ENCODE data around the gene FOXP1.

Gene FOXP1

GRCh38 chr3:70919091-70919490 lies 664.4 kb downstream of the FOXP1 start:
- H3K4me1 ChIP-seq (ENCODE audit: control insufficient read depth in 1 of 2, insufficient read depth in 1 of 2, low read depth in 1 of 2, low read length in 1 of 2) = no peaks in the 10 kb centered on the region
- no peaks in the 10 kb centered on the region for H3K27me3 ChIP-seq
- no peak overlapping the region for H3K27ac ChIP-seq
- no peaks in the 10 kb centered on the region for H3K9me3 ChIP-seq
- no peak for TF ChIP-seq CTCF (IDR thresholded peaks at IDR 0.05)
- H3K4me3 ChIP-seq (ENCODE audit: low read depth in 1 of 2, low read length in 1 of 2) = no peak overlapping the region
- no peaks in the 10 kb centered on the region for H3K36me3 ChIP-seq

GRCh38 chr3:70916375-70917055 lies 667.0 kb downstream of the FOXP1 start:
- Histone ChIP-seq H3K4me1 (ENCODE audit: control insufficient read depth in 1 of 2, insufficient read depth in 1 of 2, low read depth in 1 of 2, low read length in 1 of 2) (no peaks in the 10 kb centered on the region), H3K9me3 (no peaks in the 10 kb centered on the region), H3K27me3 (no peaks in the 10 kb centered on the region), H3K36me3 (no peaks in the 10 kb centered on the region), H3K4me3 (ENCODE audit: low read depth in 1 of 2, low read length in 1 of 2) (no peak overlapping the region), H3K27ac (no peak overlapping the region)
- no peak for TF ChIP-seq CTCF (IDR thresholded peaks at IDR 0.05)

- Histone ChIP-seq H3K4me3 (ENCODE audit: low read depth in 1 of 2, low read length in 1 of 2) (no peak overlapping the region), H3K27ac (no peak overlapping the region), H3K9me3 (no peaks in the 10 kb centered on the region), H3K4me1 (ENCODE audit: control insufficient read depth in 1 of 2, insufficient read depth in 1 of 2, low read depth in 1 of 2, low read length in 1 of 2) (no peaks in the 10 kb centered on the region), H3K36me3 (no peaks in the 10 kb centered on the region), H3K27me3 (peaks cover under 1% of the 10 kb centered on the region)
- no peak for TF ChIP-seq CTCF (IDR thresholded peaks at IDR 0.05)
These were observed 668.7 kb downstream of the FOXP1 start for GRCh38 chr3:70914862-70915261.

- Histone ChIP-seq H3K27ac (no peak overlapping the region), H3K4me3 (ENCODE audit: low read depth in 1 of 2, low read length in 1 of 2) (no peak overlapping the region), H3K9me3 (no peaks in the 10 kb centered on the region), H3K36me3 (no peaks in the 10 kb centered on the region), H3K4me1 (ENCODE audit: control insufficient read depth in 1 of 2, insufficient read depth in 1 of 2, low read depth in 1 of 2, low read length in 1 of 2) (no peaks in the 10 kb centered on the region), H3K27me3 (peaks cover 15% of the 10 kb centered on the region)
- no peak for TF ChIP-seq CTCF (IDR thresholded peaks at IDR 0.05)
These were observed 671.8 kb downstream of the FOXP1 start for GRCh38 chr3:70911719-70912118.

GRCh38 chr3:70905491-70905890 lies 678.0 kb downstream of the FOXP1 start:
- H3K27ac ChIP-seq = no peak overlapping the region
- no peak overlapping the region for H3K4me3 ChIP-seq (ENCODE audit: low read depth in 1 of 2, low read length in 1 of 2)
- H3K9me3 ChIP-seq = no peaks in the 10 kb centered on the region
- TF ChIP-seq CTCF (IDR thresholded peaks at IDR 0.05) = no peak
- no peaks in the 10 kb centered on the region for H3K36me3 ChIP-seq
- H3K4me1 ChIP-seq (ENCODE audit: control insufficient read depth in 1 of 2, insufficient read depth in 1 of 2, low read depth in 1 of 2, low read length in 1 of 2) = no peaks in the 10 kb centered on the region
- peaks cover 15% of the 10 kb centered on the region for H3K27me3 ChIP-seq
